Smooth muscle cell of the umbilical artery (primary cell): ENCODE results near the gene TOR1AIP2. TPM values are rescaled to one million over a fixed set of nuclear protein-coding genes. Genes with fewer than 3 reads are reported as not detected.

Source experiments
- total RNA-seq: library from RNA; depleted of rRNA; stranded (reverse); fragments of >200 nt; gene quantifications from 2 replicates; pipeline ENCODE4 v1.2.3, GENCODE V29; 2014

TOR1AIP2 gene
- 111 and 152 TPM in 2 replicates for total RNA-seq

GRCh38 chr1:179877586-179878265, at the start of gene TOR1AIP2:
Gene TOR1AIP2 (minus strand): TSS chr1:179877803. CDS start chr1:179852665, 25,138 bp downstream.

GRCh38 chr1:179882253-179883039, 4.8 kb upstream of the TOR1AIP2 start, which contains the start of gene TOR1AIP1:
Gene TOR1AIP1 (plus strand): TSS chr1:179882285. CDS start chr1:179882503, 218 bp downstream.

Other genes starting within 250 kb of the TOR1AIP2 start
- 0.05 TPM in 1 of 2 replicates, not detected in the other for gene FAM163A, start 134.5 kb downstream of the TOR1AIP2 start, total RNA-seq
- gene TOR1AIP1, start 4.5 kb upstream of the TOR1AIP2 start, total RNA-seq = 52.9 and 58.5 TPM in 2 replicates
- 58.7 and 61.5 TPM in 2 replicates for gene CEP350, start 77.0 kb upstream of the TOR1AIP2 start, total RNA-seq